Neural cell (in vitro differentiated cells): ENCODE measurements around the gene ST8SIA4. TPM values are rescaled to one million over a fixed set of nuclear protein-coding genes. Genes with fewer than 3 reads are reported as not detected.

Experiments used
- H2AFZ ChIP-seq: fragments of 200-600, 300-800 bp; sonication (generic), shearing (Covaris generic); 2 replicates; pipeline ENCODE4 v1.6.0; 2014; ENCODE audit warnings: low read depth, mild to moderate bottlenecking, antibody characterized with exemption, low read length, moderate library complexity
- H3F3A ChIP-seq: fragments of 200-600 bp; shearing (Covaris generic); 2 replicates; pipeline ENCODE4 v1.6.1; 2016; ENCODE audit warnings: mild to moderate bottlenecking, moderate library complexity, mixed read lengths, antibody characterized with exemption, low read length; ENCODE audit not compliant: insufficient read depth, poor library complexity, severe bottlenecking
- H3K27ac ChIP-seq: fragments of 200-600, 300-800 bp; sonication (generic), shearing (Covaris generic); 2 replicates; pipeline ENCODE4 v1.5.1; 2014; ENCODE audit warnings: mild to moderate bottlenecking, low read length, moderate library complexity
- H3K27me3 ChIP-seq: fragments of 300-800, 200-600 bp; sonication (generic), shearing (Covaris generic); 2 replicates; pipeline ENCODE4 v1.6.0; 2014; ENCODE audit warnings: mild to moderate bottlenecking, low read depth, low read length, moderate library complexity; ENCODE audit not compliant: insufficient read depth
- H3K36me3 ChIP-seq: fragments of 300-800, 200-600 bp; sonication (generic), shearing (Covaris generic); 2 replicates; pipeline ENCODE4 v1.5.1; 2014; ENCODE audit warnings: mild to moderate bottlenecking, antibody characterized with exemption, low read length, moderate library complexity; ENCODE audit not compliant: insufficient read depth
- H3K4me2 ChIP-seq: fragments of 300-800, 200-600 bp; sonication (generic), shearing (Covaris generic); 2 replicates; pipeline ENCODE4 v1.6.0; 2014; ENCODE audit warnings: mild to moderate bottlenecking, low read length
- H3K4me3 ChIP-seq: fragments of 300-800, 200-600 bp; sonication (generic), shearing (Covaris generic); 2 replicates; pipeline ENCODE4 v1.5.1; 2014; ENCODE audit warnings: mild to moderate bottlenecking, low read length, moderate library complexity
- H3K79me2 ChIP-seq: fragments of 200-600 bp; shearing (Covaris generic); replicated peaks from 2 replicates; pipeline ENCODE4 v1.6.0; 2014; ENCODE audit warnings: mild to moderate bottlenecking, low read length, moderate library complexity; ENCODE audit not compliant: insufficient read depth
- H3K9ac ChIP-seq: fragments of 300-800, 200-600 bp; sonication (generic), shearing (Covaris generic); 2 replicates; pipeline ENCODE4 v1.6.1; 2016; ENCODE audit warnings: mild to moderate bottlenecking, low read length, mixed read lengths
- H3K9me2 ChIP-seq: fragments of 200-600 bp; shearing (Covaris generic); 2 replicates; pipeline ENCODE4 v1.6.1; 2016; ENCODE audit warnings: mild to moderate bottlenecking, low read length, mixed read lengths; ENCODE audit not compliant: insufficient read depth
- H3K9me3 ChIP-seq: fragments of 200-600, 300-800 bp; sonication (generic), shearing (Covaris generic); 2 replicates; pipeline ENCODE4 v1.6.1; 2016; ENCODE audit warnings: mild to moderate bottlenecking, mixed run types, low read length, moderate library complexity, mixed read lengths
- H4K20me1 ChIP-seq: fragments of 200-600 bp; shearing (Covaris generic); 2 replicates; pipeline ENCODE4 v1.6.1; 2016; ENCODE audit warnings: mild to moderate bottlenecking, mixed run types; ENCODE audit not compliant: insufficient read depth
- EP300 ChIP-seq: fragments of 450-650 bp; conservative IDR thresholded peaks from 2 replicates; pipeline ENCODE4 v1.6.1; 2014; ENCODE audit warnings: antibody characterized with exemption, mild to moderate bottlenecking, moderate library complexity; ENCODE audit not compliant: poor library complexity, severe bottlenecking
- EZH2 ChIP-seq: fragments of 200-600, 300-800 bp; shearing (Covaris generic), sonication (generic); IDR thresholded peaks from 2 replicates; pipeline ENCODE4 v1.6.1; 2014; ENCODE audit warnings: antibody characterized with exemption, low read length, borderline replicate concordance, mild to moderate bottlenecking; ENCODE audit not compliant: insufficient read depth, poor library complexity, severe bottlenecking
- MXI1 ChIP-seq: fragments of 450-650 bp; conservative IDR thresholded peaks from 2 replicates; pipeline ENCODE4 v1.6.1; 2014; ENCODE audit warnings: antibody characterized with exemption, mild to moderate bottlenecking; ENCODE audit not compliant: poor library complexity, severe bottlenecking
- POLR2AphosphoS5 ChIP-seq: IDR thresholded peaks from 2 replicates; pipeline ENCODE4 v1.6.1; 2012
- RAD21 ChIP-seq: fragments of 450-650 bp; conservative IDR thresholded peaks from 2 replicates; pipeline ENCODE4 v1.6.1; 2014; ENCODE audit warnings: antibody characterized with exemption, mild to moderate bottlenecking, moderate library complexity
- REST ChIP-seq: IDR thresholded peaks from 2 replicates; pipeline ENCODE4 v1.6.1; 2012; ENCODE audit warnings: borderline replicate concordance
- SMC3 ChIP-seq: fragments of 450-650 bp; conservative IDR thresholded peaks from 2 replicates; pipeline ENCODE4 v1.6.1; 2014; ENCODE audit warnings: antibody characterized with exemption, mild to moderate bottlenecking, moderate library complexity; ENCODE audit not compliant: poor library complexity
- TAF1 ChIP-seq: IDR thresholded peaks from 2 replicates; pipeline ENCODE4 v1.6.1; 2012; ENCODE audit warnings: low read depth
- polyA plus RNA-seq: library from polyadenylated mRNA; depleted of rRNA; stranded (reverse); fragments of >200 nt; gene quantifications from 2 replicates; pipeline ENCODE4 v1.2.3, GENCODE V29; 2014
- TF ChIP-seq, protein P1 (sequence below): fragments of 450-650 bp; IDR thresholded peaks from 2 replicates; pipeline ENCODE4 v1.5.1; 2014; ENCODE audit warnings: antibody characterized with exemption, mild to moderate bottlenecking, moderate library complexity; ENCODE audit not compliant: poor library complexity, severe bottlenecking

Gene ST8SIA4
- polyA plus RNA-seq, 1 donor from 2014 or later = 15.6 TPM

- no peak overlapping the region for H3K9ac ChIP-seq
- peak overlapping the region; percentile 47 for H3K4me3 ChIP-seq
- no peaks in the 10 kb centered on the region for H3K27me3 ChIP-seq
- TF ChIP-seq MXI1 (no peak), TAF1 (no peak), EP300 (no peak), EZH2 (no peak), SMC3 (no peak), REST (no peak), POLR2AphosphoS5 (no peak), RAD21 (no peak)
- TF ChIP-seq, protein P1, sequence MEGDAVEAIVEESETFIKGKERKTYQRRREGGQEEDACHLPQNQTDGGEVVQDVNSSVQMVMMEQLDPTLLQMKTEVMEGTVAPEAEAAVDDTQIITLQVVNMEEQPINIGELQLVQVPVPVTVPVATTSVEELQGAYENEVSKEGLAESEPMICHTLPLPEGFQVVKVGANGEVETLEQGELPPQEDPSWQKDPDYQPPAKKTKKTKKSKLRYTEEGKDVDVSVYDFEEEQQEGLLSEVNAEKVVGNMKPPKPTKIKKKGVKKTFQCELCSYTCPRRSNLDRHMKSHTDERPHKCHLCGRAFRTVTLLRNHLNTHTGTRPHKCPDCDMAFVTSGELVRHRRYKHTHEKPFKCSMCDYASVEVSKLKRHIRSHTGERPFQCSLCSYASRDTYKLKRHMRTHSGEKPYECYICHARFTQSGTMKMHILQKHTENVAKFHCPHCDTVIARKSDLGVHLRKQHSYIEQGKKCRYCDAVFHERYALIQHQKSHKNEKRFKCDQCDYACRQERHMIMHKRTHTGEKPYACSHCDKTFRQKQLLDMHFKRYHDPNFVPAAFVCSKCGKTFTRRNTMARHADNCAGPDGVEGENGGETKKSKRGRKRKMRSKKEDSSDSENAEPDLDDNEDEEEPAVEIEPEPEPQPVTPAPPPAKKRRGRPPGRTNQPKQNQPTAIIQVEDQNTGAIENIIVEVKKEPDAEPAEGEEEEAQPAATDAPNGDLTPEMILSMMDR = no peak
- peak overlapping the region; percentile 47 for H3K27ac ChIP-seq
- peak overlapping the region; percentile 71 for H3K4me2 ChIP-seq
- no peaks in the 10 kb centered on the region for H3F3A ChIP-seq
- H3K36me3 ChIP-seq = no peaks in the 10 kb centered on the region
- no peaks in the 10 kb centered on the region for H3K79me2 ChIP-seq
- H2AFZ ChIP-seq = no peak overlapping the region
- no peaks in the 10 kb centered on the region for H4K20me1 ChIP-seq
- H3K9me2 ChIP-seq = no peaks in the 10 kb centered on the region
- no peaks in the 10 kb centered on the region for H3K9me3 ChIP-seq
Measured at GRCh38 chr5:100828071-100828897, 74.8 kb downstream of the ST8SIA4 start.

DNA sequence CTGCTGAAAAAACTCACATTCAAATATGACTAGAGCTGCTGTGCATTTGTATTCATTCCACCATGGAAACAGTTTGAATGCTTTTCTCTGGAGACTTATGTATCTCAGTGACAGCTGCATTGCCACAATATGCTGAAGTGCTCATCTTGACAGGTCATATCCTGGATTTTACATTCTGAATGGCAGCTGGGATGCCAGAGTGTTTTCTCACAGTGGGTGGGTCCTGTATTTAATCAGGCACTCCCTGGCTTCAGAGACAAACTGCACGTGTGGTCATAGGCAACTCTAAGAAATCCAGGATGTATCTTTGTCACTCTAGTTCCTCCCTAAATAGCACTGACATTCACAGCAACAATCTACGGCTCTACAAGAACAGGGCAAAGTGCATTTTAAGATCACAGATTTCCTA is 75.6 kb downstream of the ST8SIA4 start:
- TF ChIP-seq POLR2AphosphoS5 = peak; percentile 98
- peak; percentile 100 for TF ChIP-seq EP300
- no peak for TF ChIP-seq TAF1
- peak; percentile 72 for TF ChIP-seq MXI1
- TF ChIP-seq SMC3 = peak; percentile 26
- no peak for TF ChIP-seq EZH2
- TF ChIP-seq, protein P1 = no peak
- peak; percentile 30 for TF ChIP-seq RAD21
- TF ChIP-seq REST = peak; percentile 92
- no peak overlapping the region for H2AFZ ChIP-seq
- peak overlapping the region; percentile 47 for H3K4me3 ChIP-seq
- no peaks in the 10 kb centered on the region for H3K9me2 ChIP-seq
- H3K27me3 ChIP-seq = no peaks in the 10 kb centered on the region
- no peak overlapping the region for H3K9ac ChIP-seq
- H3K27ac ChIP-seq = peak overlapping the region; percentile 47
- no peaks in the 10 kb centered on the region for H3K9me3 ChIP-seq
- peak overlapping the region; percentile 71 for H3K4me2 ChIP-seq
- H3K36me3 ChIP-seq = no peaks in the 10 kb centered on the region
- no peaks in the 10 kb centered on the region for H3F3A ChIP-seq
- no peaks in the 10 kb centered on the region for H3K79me2 ChIP-seq
- H4K20me1 ChIP-seq = no peaks in the 10 kb centered on the region
